Measurements from ENCODE around the gene SNCG.
"Not testable (repeated sequence)": the region's sequence is repeated elsewhere in the genome, so short reads cannot be mapped to it uniquely, and the experiment has no call there.

Gene SNCG

GRCh38 chr10:86944471-86944870 lies 13.9 kb upstream of the SNCG start:
- no peak for DNase-seq (ENCODE audit: extremely low read depth in 1 of 2, low read depth in 1 of 2)

- DNase-seq (ENCODE audit: extremely low read depth in 1 of 2, low read depth in 1 of 2): no peak
Measured at GRCh38 chr10:86944907-86945306, 13.5 kb upstream of the SNCG start.

GRCh38 chr10:86945361-86946212 lies 12.8 kb upstream of the SNCG start:
- DNase-seq (ENCODE audit: extremely low read depth in 1 of 2, low read depth in 1 of 2): no peak

GRCh38 chr10:86946213-86947155 lies 11.9 kb upstream of the SNCG start:
- no peak for DNase-seq (ENCODE audit: extremely low read depth in 1 of 2, low read depth in 1 of 2)

GRCh38 chr10:86947806-86948205 lies 10.6 kb upstream of the SNCG start:
- not testable (repeated sequence) for DNase-seq (ENCODE audit: extremely low read depth in 1 of 2, low read depth in 1 of 2)

- no peak for DNase-seq (ENCODE audit: extremely low read depth in 1 of 2, low read depth in 1 of 2)
Measured at GRCh38 chr10:86950349-86950748, 8.1 kb upstream of the SNCG start.

- DNase-seq (ENCODE audit: extremely low read depth in 1 of 2, low read depth in 1 of 2): no peak
Measured at GRCh38 chr10:86951184-86951761, 7.1 kb upstream of the SNCG start.

GRCh38 chr10:86952106-86952505 lies 6.3 kb upstream of the SNCG start:
- no peak for DNase-seq (ENCODE audit: extremely low read depth in 1 of 2, low read depth in 1 of 2)

- not testable (repeated sequence) for DNase-seq (ENCODE audit: extremely low read depth in 1 of 2, low read depth in 1 of 2)
Measured at GRCh38 chr10:86952697-86953096, 5.7 kb upstream of the SNCG start.

- no peak for DNase-seq (ENCODE audit: extremely low read depth in 1 of 2, low read depth in 1 of 2)
Measured at GRCh38 chr10:86953747-86954680, 4.4 kb upstream of the SNCG start.

GRCh38 chr10:86954681-86955500 lies 3.5 kb upstream of the SNCG start:
- DNase-seq (ENCODE audit: extremely low read depth in 1 of 2, low read depth in 1 of 2): no peak

GRCh38 chr10:86955501-86956194 lies 2.8 kb upstream of the SNCG start:
- no peak for DNase-seq (ENCODE audit: extremely low read depth in 1 of 2, low read depth in 1 of 2)

GRCh38 chr10:86956195-86956847 lies 2.1 kb upstream of the SNCG start:
- DNase-seq (ENCODE audit: extremely low read depth in 1 of 2, low read depth in 1 of 2): no peak

- no peak for DNase-seq (ENCODE audit: extremely low read depth in 1 of 2, low read depth in 1 of 2)
Measured at GRCh38 chr10:86956848-86957448, 1.5 kb upstream of the SNCG start.

- DNase-seq (ENCODE audit: extremely low read depth in 1 of 2, low read depth in 1 of 2): no peak
Measured at GRCh38 chr10:86957471-86958115, 806 bp upstream of the SNCG start, which contains the start of gene MMRN2. TSS of gene MMRN2 (minus strand) at chr10:86957615. CDS start at chr10:86957541, 74 bp downstream.

- no peak for DNase-seq (ENCODE audit: extremely low read depth in 1 of 2, low read depth in 1 of 2)
Measured at GRCh38 chr10:86958901-86959736, 720 bp downstream of the SNCG start.

- no peak for DNase-seq (ENCODE audit: extremely low read depth in 1 of 2, low read depth in 1 of 2)
Measured at GRCh38 chr10:86959737-86960002, 1.3 kb downstream of the SNCG start.
